Iris pigment epithelial cell (primary cell): ENCODE results near the gene ARHGAP5.
A peak's percentile ranks its signal among the peaks of the same experiment; 100 is the strongest.

Source experiments
- DNase-seq: peaks from one replicate; pipeline ENCODE4 v3.0.0-alpha.2; 2011; ENCODE audit warnings: low read depth

Gene ARHGAP5

GRCh38 chr14:32185097-32185496, 108.0 kb downstream of the ARHGAP5 start:
- no peak for DNase-seq

- no peak for DNase-seq
Observed at GRCh38 chr14:32186248-32186647, 109.1 kb downstream of the ARHGAP5 start.

- no peak for DNase-seq
Observed at GRCh38 chr14:32189811-32190210, 112.7 kb downstream of the ARHGAP5 start.

- DNase-seq = no peak
Observed at GRCh38 chr14:32190673-32191072, 113.6 kb downstream of the ARHGAP5 start.

- no peak for DNase-seq
Observed at GRCh38 chr14:32192712-32193373, 115.7 kb downstream of the ARHGAP5 start.

- no peak for DNase-seq
Observed at GRCh38 chr14:32193532-32193931, 116.4 kb downstream of the ARHGAP5 start.

GRCh38 chr14:32195636-32196035, 118.5 kb downstream of the ARHGAP5 start:
- DNase-seq = no peak

GRCh38 chr14:32197919-32198318, 120.8 kb downstream of the ARHGAP5 start:
- DNase-seq = no peak

- no peak for DNase-seq
Observed at GRCh38 chr14:32200368-32201192, 123.5 kb downstream of the ARHGAP5 start.

- DNase-seq = peak; percentile 75
Observed at GRCh38 chr14:32201193-32201815, 124.2 kb downstream of the ARHGAP5 start.

- no peak for DNase-seq
Observed at GRCh38 chr14:32201816-32202490, 124.8 kb downstream of the ARHGAP5 start, which contains the start of gene RNU6-7. Gene RNU6-7, plus strand, starts transcription at chr14:32202045.

- peak; percentile 45 for DNase-seq
Observed at GRCh38 chr14:32202491-32202997, 125.4 kb downstream of the ARHGAP5 start.

GRCh38 chr14:32202998-32203882, 126.1 kb downstream of the ARHGAP5 start, which contains the start of gene RNU6-8:
Gene RNU6-8, minus strand, starts transcription at chr14:32203269.
- DNase-seq = peak; percentile 86

GRCh38 chr14:32203928-32204357, 126.8 kb downstream of the ARHGAP5 start:
- no peak for DNase-seq

GRCh38 chr14:32205554-32205953, 128.4 kb downstream of the ARHGAP5 start:
- no peak for DNase-seq

- DNase-seq = no peak
Observed at GRCh38 chr14:32205984-32206383, 128.9 kb downstream of the ARHGAP5 start.

- DNase-seq = no peak
Observed at GRCh38 chr14:32206552-32206951, 129.4 kb downstream of the ARHGAP5 start.

GRCh38 chr14:32208490-32208889, 131.4 kb downstream of the ARHGAP5 start:
- no peak for DNase-seq
